Measurements from ENCODE around the gene PRCP.
"Not testable (repeated sequence)": the region's sequence is repeated elsewhere in the genome, so short reads cannot be mapped to it uniquely, and the experiment has no call there.

The PRCP gene

GRCh38 chr11:82900277-82901164, at the start of gene PRCP:
PRCP (minus strand) TSS chr11:82900430; CDS start chr11:82900402, 28 bp downstream.
- peak; percentile 87 for DNase-seq

- DNase-seq: no peak
These were observed 49.1 kb upstream of the PRCP start for GRCh38 chr11:82949352-82949751.

GRCh38 chr11:82945682-82946081, 45.5 kb upstream of the PRCP start:
- DNase-seq: no peak

GRCh38 chr11:82945041-82945440, 44.8 kb upstream of the PRCP start:
- DNase-seq: not testable (repeated sequence)

- no peak for DNase-seq
These were observed 44.0 kb upstream of the PRCP start for GRCh38 chr11:82944198-82944597.

GRCh38 chr11:82943430-82943829, 43.2 kb upstream of the PRCP start:
- not testable (repeated sequence) for DNase-seq

- DNase-seq: no peak
These were observed 42.1 kb upstream of the PRCP start for GRCh38 chr11:82942376-82942775.

- no peak for DNase-seq
These were observed 39.2 kb upstream of the PRCP start for GRCh38 chr11:82939456-82939855.

GRCh38 chr11:82937554-82937953, 37.3 kb upstream of the PRCP start:
- no peak for DNase-seq

GRCh38 chr11:82936261-82936660, 36.0 kb upstream of the PRCP start:
- DNase-seq: no peak

GRCh38 chr11:82932564-82932963, 32.3 kb upstream of the PRCP start:
- DNase-seq: no peak

- DNase-seq: no peak
These were observed 30.5 kb upstream of the PRCP start for GRCh38 chr11:82930734-82931133.

GRCh38 chr11:82930229-82930628, 30.0 kb upstream of the PRCP start:
- no peak for DNase-seq

- no peak for DNase-seq
These were observed 28.9 kb upstream of the PRCP start for GRCh38 chr11:82929121-82929520.

- no peak for DNase-seq
These were observed 27.1 kb upstream of the PRCP start for GRCh38 chr11:82927264-82927880.

- DNase-seq: no peak
These were observed 24.4 kb upstream of the PRCP start for GRCh38 chr11:82924522-82925224.

- DNase-seq: not testable (repeated sequence)
These were observed 22.4 kb upstream of the PRCP start for GRCh38 chr11:82922396-82923173.

GRCh38 chr11:82920227-82920626, 20.0 kb upstream of the PRCP start:
- DNase-seq: not testable (repeated sequence)

- DNase-seq: not testable (repeated sequence)
These were observed 19.6 kb upstream of the PRCP start for GRCh38 chr11:82919786-82920185.

GRCh38 chr11:82909015-82909640, 8.9 kb upstream of the PRCP start:
- no peak for DNase-seq

- no peak for DNase-seq
These were observed 8.1 kb upstream of the PRCP start for GRCh38 chr11:82908311-82908710.

- no peak for DNase-seq
These were observed 7.1 kb upstream of the PRCP start for GRCh38 chr11:82907371-82907770.
